AML-193 (cell line): Measurements from ENCODE around the gene EDA2R.

Experiments
- DNase-seq, 2 experiments: peaks; one replicate each; lab custom pipeline; 2025; lab: John Stamatoyannopoulos, UW

The EDA2R gene, protein sequence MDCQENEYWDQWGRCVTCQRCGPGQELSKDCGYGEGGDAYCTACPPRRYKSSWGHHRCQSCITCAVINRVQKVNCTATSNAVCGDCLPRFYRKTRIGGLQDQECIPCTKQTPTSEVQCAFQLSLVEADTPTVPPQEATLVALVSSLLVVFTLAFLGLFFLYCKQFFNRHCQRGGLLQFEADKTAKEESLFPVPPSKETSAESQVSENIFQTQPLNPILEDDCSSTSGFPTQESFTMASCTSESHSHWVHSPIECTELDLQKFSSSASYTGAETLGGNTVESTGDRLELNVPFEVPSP

DNA sequence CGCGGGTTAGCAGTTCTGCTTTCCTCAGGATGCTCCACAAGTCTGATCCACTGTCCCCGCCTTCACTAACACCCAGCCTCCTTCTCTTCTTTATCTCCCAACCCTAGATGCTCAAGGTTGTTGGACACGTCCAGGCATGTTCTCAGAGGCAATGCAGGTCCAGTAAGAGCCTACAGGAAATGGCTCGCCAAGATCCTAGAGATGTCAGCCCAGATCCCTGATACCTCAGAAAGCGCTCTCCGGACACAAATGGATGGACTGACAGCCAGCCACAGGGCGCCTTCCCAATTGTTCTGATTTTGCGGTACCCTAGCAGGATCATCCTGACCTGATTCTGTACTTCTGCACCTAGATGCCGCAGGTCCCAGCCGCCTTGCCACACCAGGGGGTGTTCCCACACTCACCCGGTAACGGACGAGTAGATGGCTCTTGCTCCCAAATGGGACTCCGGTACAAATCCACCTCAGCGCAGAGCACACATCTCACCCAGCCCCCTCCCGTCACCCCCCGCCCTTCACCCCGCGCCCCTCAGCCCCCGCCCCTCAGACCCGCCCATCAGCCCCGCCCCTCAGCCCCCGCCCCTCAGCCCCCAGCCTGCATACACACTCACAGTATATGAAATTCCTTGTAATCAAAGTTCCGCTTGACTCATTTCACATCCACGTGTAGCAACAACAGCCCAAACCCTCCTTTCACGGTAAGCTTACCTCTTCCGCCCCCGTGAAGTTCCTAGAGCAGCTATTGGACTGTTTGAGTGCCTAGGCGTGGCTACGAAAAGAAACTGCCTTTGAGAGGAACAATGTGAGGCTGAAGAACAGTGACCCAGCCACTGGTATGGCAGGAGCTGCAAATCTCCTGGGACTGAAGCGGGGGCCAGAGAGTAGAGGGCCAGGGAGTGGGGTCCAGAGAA, at the start of gene EDA2R:
EDA2R (minus strand) TSS at position 488 of the 910 bp plus-strand sequence. CDS start 23,058 bp downstream, outside the sequence.
- DNase-seq, result no peak

DNA sequence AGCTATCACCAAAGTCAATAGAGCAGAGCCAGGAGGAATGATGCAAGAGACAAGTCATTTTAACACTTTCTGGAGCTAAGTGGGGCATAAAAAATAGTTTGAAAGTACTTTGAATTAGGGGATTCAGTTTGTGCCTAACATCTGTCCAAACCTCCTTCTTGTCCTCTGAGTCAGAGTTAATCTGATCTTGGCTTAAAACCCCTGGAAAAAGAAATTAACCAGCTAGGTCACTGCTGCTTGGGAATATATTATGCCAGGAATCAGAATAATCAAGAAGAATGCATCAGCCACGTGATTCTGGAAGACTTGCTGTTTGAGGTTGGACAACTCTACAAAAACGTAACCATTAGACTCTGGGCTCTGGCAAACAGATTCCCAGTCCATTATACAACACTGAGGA, 45.3 kb upstream of the EDA2R start:
- DNase-seq, result no peak

DNA sequence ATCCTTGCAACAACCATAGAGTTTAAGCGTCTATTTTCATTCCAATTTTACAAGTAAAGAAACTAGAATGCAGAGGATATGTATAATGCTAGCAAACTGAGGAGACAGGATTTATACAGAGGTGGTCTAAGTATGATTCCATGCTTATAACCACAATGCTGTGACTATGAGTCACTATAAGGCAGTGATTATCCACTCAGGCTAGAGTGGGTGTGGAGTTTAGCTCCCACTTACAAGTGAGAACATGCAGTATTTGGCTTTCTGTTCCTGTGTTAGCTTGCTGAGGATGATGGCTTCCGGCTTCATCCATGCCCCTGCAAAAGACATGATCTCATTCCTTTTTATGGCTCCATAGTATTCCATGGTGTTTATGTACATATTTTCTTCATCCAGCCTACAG, 41.6 kb upstream of the EDA2R start:
- DNase-seq, result no peak

DNA sequence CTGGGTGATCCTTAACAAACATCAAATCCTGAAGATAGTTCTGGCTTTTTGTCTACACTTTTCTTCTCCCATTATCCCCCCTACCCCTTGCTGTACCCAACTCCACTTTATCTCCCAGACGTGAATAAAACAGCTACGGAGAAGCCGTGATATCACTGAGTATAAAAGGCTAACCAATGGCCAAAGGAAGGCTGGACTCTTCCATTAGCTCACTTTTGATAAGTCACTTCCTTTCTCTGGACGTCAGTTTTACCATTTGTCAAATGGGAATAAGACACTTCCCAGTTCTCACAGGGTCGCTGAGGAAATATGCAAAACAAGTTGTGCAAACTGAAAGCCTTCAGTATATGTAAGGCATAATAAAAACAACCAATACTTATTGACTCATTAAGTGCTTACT, 38.6 kb upstream of the EDA2R start:
- DNase-seq, result no peak

DNA sequence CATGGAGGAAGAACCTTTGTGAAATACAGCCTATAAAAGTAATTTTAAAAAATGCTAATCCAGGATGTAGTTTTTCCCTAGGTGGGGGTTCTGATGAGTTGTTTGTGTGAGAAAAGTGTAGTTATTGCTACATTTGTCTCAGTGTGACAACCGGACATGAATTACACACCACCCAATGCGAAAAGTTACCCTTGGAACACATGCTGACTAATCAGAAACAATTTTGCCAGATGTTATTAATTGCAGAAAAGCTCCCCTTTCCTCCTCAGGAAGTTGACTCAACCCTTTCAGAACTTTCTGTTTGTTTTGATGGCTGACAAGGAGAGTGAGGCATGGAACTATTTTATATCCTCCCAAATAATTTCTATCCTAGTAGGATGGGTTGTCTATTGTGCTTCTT, 38.1 kb upstream of the EDA2R start:
- DNase-seq, result no peak

DNA sequence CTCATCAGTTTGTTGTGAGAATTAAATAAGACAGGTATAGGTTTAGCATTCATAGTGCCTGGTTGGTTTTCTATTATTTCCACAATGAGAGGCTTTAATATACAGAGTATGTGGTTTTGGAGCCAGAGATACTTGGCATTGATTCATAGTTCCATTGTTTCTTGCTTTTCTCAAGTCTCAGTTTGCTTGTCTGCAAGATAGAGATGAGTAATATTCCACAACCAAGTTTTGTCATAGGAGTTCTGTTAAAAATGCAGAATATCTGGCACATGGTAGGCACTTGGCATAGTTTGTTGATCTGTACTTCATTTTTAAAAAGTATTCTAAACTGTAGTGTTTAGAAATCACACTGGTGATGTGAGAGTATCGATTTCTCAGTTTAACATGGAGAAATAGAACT, 37.5 kb upstream of the EDA2R start:
- DNase-seq, result no peak

DNA sequence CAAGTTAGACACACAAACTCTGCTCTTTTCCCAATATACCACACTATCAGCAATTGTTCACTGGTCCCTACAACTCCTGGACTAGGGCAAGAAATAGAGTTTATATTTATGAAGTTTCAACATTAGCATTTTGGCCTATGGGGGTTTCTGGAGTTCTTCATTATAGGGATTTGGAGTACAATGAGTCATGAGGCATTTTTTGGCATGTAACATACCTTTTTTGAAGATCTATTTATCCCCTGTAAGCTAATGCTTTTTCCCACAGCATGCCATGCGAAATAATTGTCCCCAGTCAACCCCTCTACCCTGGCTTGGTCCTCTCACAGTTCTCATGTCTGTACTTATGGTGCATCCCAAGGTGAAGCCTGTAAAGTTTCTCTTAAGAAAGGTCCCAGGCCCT, 36.7 kb upstream of the EDA2R start:
- DNase-seq, result no peak

DNA sequence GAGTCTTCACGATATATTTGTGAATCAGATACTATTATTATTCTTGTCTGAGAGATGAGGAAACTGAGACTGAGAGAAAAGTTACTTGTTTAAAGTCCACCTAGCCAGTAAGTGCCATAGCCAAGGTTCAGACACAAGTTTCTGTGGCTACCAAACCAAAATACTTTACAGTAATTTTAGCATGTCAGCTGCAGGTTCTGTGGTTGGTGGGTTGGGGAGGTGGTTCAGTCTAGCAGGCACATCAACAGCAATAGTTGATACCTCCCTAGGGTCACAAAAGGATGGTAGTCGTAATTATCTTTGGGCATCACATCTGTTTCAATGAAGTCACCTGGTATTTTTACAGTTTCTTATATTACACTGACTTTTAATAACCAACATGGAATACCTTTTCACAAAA, 35.6 kb upstream of the EDA2R start:
- DNase-seq, result no peak

DNA sequence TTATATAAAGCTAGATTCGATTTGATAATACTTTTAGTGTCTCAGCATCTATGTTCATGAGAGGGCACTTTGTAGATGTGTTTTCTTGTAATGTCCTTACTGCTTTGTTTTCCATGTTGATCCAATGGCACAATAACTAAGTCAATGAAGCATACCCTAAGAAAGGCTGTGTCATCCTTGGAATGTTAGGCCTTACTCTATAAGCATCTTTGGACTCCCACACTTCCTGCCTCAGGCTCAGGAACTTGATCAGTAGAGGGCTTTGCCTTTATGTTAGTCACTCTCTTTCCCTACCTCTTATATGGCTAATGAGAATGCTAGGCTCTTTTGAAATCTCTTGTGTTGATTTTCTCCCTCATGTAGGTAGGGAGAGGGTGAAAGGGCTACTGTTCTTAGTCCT, 33.2 kb upstream of the EDA2R start:
- no peak for DNase-seq

DNA sequence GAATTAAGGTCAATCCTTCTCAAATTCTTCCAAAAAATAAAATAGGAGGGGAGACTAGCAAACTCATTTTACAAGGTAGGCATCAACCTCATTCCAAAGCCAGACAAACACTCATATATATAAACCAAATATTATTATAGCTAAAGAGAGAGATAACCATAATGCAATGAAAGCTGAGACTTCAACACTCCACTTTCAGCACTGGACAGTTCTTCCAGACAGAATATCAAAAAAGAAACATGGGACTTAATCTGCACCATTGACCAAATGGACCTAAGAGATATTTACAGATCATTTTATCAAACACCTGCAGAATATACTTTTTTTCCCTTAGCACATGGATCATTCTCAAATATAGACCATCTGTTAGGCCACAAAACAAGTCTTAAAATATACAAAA, 15.5 kb upstream of the EDA2R start:
- DNase-seq, result no peak

DNA sequence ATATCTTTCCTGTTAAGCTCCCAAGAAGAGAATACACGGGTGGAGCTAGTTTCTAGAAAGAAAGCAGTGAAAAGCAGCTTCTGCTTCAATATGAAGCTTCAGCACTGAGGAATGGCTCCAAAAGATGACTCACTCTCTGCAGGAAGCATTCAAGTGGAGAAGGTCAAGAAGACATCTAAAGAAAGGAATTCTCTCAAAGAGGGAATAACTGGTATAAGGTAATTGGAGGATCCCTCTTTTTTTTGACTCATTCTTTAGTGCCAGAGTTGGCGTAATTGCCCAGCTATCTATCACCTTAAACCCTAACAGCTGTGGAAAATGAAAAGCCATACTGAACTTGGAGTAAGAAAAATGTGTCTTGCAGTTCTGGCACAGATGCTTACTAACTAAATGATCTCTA, 3.5 kb downstream of the EDA2R start:
- no peak for DNase-seq

DNA sequence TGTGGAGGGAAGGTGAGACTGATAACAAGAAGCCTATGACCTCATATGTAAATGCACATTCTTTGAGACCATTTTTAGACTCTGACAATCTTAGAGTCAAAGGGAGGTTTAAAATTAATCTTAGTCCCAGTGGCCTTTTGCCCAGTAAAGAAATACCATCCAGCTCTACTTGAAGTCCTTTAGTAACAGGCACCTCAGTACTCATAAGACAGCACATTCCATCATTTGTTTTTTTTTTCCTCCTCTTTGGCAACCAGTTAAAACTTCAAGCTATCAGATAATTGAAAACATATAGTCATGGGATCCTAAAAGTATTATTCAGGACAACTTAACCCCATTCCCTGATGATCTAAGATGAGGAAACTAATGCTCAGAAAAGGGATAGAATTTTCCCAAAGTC, 4.6 kb downstream of the EDA2R start:
- DNase-seq, result no peak

DNA sequence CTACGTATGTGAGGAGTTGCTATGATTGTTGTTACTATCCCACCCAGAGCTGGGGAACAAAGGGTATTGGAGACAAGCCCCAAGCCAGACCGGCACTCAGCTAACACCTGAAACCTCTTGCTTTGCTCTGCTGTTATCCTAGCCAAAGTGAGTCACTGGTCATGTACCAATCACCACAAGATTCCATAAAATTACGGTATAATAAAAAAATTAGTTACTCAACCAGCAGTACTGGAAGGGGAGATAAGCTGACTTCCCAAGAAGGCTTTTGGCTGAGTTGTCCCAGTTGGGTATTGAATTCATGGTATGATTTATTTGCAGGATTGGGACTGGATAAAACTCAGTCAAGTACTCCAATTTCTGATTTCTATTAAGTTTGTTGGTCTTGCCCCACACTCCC, 5.3 kb downstream of the EDA2R start:
- no peak for DNase-seq

DNA sequence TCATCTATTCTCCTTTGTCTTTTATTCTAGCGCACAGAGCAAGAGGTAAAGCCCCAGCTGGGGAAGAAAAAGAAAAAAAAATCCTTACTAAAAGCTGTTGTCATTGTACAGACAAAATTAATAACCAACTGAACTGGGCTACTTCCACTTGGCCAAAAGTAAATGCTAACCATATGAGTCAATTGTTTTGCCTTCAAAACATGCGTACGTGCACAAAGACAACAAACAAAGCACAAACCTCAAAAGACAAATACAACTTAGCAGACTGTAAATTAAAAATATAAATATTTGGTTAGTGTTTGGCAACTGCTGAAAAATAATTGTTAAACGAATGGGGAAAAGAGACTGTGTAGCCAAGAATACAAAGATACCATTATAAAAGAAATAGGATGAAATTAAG, 5.9 kb downstream of the EDA2R start:
- DNase-seq, result no peak

DNA sequence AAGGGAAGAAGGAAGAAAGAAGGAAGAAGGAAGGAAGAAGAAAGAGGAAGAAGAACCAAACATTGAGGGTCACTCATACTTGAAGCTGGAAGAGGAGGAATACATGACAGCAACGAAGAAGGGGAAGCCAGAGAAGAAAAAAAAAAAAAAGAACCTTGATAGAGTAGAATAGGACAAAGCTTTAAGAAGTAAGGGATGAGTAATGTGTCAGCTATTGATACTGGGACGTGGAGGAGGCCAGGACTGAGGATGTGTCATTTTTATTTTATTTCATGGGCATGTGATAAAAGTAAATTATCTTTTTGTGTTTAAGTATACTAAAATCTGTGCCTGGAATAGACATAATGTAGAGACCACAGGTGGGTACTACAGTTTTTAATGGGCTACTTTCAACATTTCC, 6.4 kb downstream of the EDA2R start:
- DNase-seq, result no peak

DNA sequence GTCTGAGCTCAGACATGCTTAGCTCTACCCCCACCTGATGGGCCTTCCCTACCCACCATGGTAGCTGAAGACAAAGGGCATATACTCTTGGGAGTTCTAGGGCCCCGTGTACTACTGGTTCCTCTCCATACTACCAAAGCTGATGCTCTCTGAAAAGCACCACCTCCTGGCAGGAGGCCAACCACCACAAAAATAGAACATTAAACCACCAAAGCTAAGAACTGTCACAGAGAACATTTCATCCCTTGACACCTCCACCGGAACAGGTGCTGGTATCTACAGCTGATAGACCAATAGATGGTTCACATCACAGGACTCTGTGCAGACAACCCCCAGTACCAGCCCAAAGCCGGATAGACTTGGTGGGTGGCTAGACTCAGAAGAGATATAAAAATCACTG, 13.4 kb downstream of the EDA2R start:
- DNase-seq, result no peak

DNA sequence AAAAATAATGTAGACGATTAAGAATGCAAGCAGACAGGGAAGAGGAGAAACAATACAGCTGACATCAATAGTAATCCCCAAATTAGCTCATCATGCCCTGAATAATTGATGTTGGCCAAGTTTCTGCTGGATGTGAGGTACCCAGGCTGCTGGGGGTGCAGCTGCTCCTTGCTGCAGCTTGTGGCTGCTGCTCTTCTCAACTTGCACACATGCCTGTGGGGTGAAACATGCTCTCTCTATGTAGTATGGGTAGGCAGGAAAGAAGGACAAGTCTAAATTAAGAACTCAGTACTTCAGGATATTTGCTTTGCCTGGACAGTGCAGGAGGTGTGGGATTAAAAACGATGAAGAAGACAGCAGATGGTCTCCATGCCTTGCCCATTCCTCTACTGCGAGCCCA, 16.7 kb downstream of the EDA2R start:
- DNase-seq, result no peak

DNA sequence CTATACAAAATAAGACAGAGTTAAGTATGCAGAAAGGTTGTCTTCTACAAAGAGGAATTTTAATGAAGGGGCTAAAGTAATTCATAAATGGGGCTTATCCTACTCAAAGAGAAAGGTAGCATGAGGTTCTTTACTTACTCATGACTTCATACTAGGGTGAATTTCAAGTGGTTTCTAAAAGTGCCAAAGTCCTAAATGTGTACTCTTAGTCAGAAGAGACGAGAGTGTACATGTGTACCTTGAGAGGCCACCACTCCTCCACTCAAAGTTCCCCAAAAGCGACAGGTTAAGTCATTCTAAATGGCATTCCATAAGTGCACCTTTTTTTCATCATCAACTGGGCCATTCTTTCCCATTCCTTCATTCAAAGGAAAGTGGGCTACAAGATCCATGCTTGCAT, 21.9 kb downstream of the EDA2R start:
- DNase-seq, result no peak

DNA sequence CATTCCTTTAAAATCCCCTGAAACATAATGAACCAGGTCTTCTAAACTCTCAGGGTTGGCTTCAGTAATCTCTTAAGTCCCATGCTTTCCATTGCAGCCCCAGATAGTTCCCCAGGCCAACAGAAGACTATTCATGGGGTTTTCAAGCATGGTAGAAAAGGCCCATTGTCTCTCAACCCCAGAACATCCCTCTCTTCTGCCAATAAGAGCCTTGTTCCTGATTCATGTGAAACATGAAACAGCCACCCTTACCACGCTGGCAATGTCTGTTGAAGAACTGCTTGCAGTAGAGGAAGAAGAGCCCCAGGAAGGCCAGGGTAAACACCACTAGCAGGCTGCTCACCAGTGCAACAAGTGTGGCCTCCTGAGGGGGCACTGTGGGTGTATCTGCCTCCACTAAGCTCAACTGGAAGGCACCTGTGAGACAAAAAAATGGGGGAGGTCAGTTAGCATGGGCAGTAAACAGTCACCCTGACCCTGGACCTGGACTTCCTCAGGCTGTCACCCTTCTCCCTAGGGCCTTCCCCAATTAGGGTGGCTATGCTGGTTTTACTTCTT, 36.4 kb downstream of the EDA2R start:
- no peak for DNase-seq

DNA sequence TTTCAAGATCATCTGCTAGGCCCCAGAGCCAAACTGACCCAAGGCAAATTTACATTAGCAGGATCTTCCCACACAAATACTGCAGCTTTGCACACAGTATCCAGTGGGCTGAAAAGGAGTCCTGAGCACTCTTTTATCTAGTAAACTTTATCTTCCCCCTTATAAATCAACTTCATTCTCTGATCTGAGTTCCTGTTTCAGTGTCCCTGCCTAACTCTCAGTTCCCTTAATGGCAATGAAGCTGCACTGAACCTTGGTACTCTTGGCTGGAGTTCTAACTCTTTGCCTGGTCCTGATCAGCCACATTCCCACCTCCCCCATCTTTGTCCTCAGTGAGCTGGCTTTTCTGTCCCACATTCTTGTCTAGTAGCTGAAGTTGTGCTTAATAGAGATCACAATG, 37.4 kb downstream of the EDA2R start:
- no peak for DNase-seq

DNA sequence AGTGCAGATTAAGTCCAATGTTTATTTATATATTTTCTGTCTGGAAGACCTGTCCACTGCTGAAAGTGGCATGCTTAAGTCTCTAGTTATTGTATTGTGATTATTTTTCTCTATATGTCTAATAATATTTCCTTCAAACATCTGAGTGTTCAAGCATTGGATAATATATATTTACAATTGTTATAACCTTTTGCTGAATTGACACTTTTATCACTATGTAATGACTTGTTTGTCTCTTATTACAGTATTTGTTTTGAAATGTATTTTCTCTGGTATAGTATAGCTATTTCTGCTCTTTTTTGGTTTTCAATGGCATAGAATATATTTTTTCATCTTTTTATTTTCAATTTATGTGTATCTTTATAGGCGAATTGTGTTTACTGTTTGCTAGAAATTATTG, 59.7 kb downstream of the EDA2R start:
- no peak for DNase-seq

DNA sequence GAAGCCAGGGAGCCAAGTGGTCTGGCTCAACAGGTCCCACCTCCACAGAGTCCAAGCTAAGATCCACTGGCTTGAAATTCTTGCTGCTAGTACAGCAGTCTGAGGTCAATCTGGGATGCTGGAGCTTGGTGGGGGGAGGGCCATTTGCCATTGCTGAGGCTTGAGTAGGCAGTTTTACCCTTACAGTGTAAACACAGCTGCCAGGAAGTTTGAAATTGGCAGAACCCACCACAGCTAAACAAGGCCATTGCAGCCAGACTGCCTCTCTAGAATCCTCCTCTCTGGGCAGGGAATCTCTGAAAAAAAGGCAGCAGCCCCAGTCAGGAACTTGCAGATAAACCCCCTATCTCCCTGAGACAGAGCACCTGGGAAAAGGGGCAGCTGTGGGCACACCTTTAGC, 84.9 kb downstream of the EDA2R start:
- no peak for DNase-seq

DNA sequence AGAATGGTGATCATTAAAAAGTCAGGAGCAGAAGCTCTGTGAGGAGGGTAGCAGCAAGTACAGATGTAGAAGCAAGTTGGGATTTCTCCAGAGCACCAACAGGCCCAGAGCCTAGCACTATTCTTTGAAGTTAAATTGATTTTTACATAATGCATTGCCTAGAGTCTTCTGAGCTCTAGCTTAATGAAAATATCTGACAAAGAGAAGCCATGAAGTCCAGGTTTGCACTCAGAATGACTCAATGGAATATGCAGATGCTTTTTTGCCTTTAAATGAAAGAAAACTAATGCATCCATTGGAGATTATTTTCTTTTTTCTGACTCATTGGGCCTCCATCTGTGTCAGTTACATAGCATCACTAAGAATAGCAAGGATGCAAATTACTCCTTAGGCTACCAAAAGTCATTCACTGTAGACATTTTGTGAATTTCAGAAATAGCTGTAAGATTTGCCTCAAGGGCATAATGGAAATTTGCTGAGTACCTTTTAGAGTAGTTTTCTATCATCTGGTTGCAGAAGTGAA, 91.0 kb downstream of the EDA2R start:
- DNase-seq, result no peak
